SK-N-MC (cell line): Measurements from ENCODE around the gene LRP1B.

Experiments used
- EZH2 ChIP-seq: fragments of 200-600 bp; sonication (generic); IDR thresholded peaks from one replicate; pipeline ENCODE4 v1.6.1; 2017; ENCODE audit warnings: antibody characterized with exemption
- FOXP2 ChIP-seq: optimal IDR thresholded peaks from 2 replicates; pipeline ENCODE3; 2011; ENCODE audit warnings: mild to moderate bottlenecking, moderate library complexity; ENCODE audit not compliant: insufficient read depth; ENCODE audit errors: extremely low read length, control extremely low read depth
- POLR2AphosphoS5 ChIP-seq: IDR thresholded peaks from 2 replicates; pipeline ENCODE4 v1.6.1; 2012; ENCODE audit warnings: mild to moderate bottlenecking, low read depth, low read length, borderline replicate concordance

- TF ChIP-seq POLR2AphosphoS5 (no peak), EZH2 (no peak), FOXP2 (no peak)
These were observed 1413.3 kb downstream of the LRP1B start for GRCh38 chr2:140717481-140717880.
